Stimulated activated effector memory CD8-positive, alpha-beta T cell treated with anti-CD3 and anti-CD28 coated beads, Interleukin-12 subunit alpha, Interleukin-12 subunit beta, amount 100 ng/mL, for 72 hours (primary cell): ENCODE results near the gene ZBTB43.
"Not testable (repeated sequence)": the region's sequence is repeated elsewhere in the genome, so short reads cannot be mapped to it uniquely, and the experiment has no call there.

Experiments used
- ATAC-seq: fragments of 150-1000 bp; cut with Tn5 transposase; 2 replicates; pipeline ENCODE4 v1.10.0; 2021
- DNase-seq, 2 donors: peaks; one replicate each; pipeline ENCODE4 v3.0.0; 2021 to 2022; ENCODE audit warnings: low spot score in 2 of 2
- H3K27ac Mint-ChIP-seq: one replicate; pipeline ENCODE4 v1.8.0; 2022; ENCODE audit warnings: mild to moderate bottlenecking, mixed read lengths
- H3K36me3 Mint-ChIP-seq: one replicate; pipeline ENCODE4 v1.8.0; 2022; ENCODE audit warnings: mild to moderate bottlenecking, mixed read lengths
- H3K4me1 Mint-ChIP-seq: one replicate; pipeline ENCODE4 v1.8.0; 2022; ENCODE audit warnings: mixed read lengths
- H3K4me3 Mint-ChIP-seq: one replicate; pipeline ENCODE4 v1.8.0; 2022; ENCODE audit warnings: mild to moderate bottlenecking, mixed read lengths
- H3K9me3 Mint-ChIP-seq: one replicate; pipeline ENCODE4 v1.8.0; 2022; ENCODE audit warnings: mixed read lengths

Gene ZBTB43

DNA sequence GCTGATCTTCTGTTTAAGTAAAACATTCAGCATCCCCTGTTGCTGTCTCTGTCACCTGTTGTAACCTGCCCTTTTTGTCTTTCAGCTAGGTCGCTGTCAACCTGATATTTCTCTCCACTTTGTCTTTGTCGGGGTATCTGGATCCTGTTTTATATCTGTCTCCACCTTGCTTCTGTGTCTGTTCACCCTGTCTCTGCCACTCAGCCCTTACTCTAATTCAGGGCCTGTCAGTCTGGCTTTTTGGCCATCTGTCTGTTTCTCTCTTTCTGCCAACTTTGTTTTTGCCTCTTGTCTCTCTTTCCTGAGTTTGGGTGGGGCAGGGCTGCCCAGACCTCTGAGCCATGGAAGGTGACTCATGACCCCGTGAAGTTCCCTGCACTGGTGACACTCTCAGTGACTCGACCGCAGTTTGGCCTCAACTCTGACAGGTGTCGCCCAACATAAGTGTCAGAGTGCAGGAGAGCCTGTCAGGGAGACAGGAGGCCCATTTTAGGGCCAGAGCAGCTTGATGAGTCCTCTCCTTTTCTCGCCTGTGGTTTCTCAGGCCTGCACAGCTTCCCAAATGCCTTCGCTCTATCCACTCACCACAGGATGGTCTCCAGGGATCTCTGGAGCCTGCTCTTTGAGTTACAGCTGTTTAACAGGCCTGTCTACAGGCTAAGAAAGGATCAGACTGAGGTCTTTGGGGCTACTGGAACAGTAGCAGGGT is 868 bp downstream of the ZBTB43 start:
- peak; percentile 58 to 88 for DNase-seq
- peak overlapping the region; percentile 90 for H3K4me3 Mint-ChIP-seq
- H3K36me3 Mint-ChIP-seq = peaks cover 65% of the 10 kb centered on the region
- H3K4me1 Mint-ChIP-seq = peaks cover 33% of the 10 kb centered on the region
- peak; percentile 97 for ATAC-seq
- H3K27ac Mint-ChIP-seq = peak overlapping the region; percentile 98
- peaks cover 2% of the 10 kb centered on the region for H3K9me3 Mint-ChIP-seq

DNA sequence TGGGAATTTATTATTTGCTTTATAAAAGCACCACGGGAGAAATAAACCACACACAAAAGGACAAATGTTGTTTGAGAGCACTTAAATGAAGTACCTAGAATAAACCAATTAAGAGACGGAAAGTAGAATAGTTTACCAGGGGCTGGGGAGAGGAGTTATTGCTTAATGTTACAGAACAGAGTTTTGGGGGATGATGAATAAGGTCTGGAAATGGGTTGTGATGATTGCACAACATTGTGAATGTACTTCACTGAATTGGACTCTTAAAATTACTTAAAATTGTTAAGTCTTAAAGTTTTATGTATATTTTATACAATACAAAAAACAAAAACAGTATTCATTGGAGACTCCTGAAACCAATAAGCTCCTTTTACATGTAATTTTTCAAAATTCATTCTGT is 1.5 kb downstream of the ZBTB43 start:
- ATAC-seq = no peak
- H3K27ac Mint-ChIP-seq = peak overlapping the region; percentile 98
- H3K9me3 Mint-ChIP-seq = peaks cover 2% of the 10 kb centered on the region
- DNase-seq = peak in 1 of 2 donors; percentile 10
- peaks cover 33% of the 10 kb centered on the region for H3K4me1 Mint-ChIP-seq
- peak overlapping the region; percentile 90 for H3K4me3 Mint-ChIP-seq
- H3K36me3 Mint-ChIP-seq = peaks cover 71% of the 10 kb centered on the region

GRCh38 chr9:126809068-126809467 is 4.2 kb downstream of the ZBTB43 start:
- DNase-seq (no peak), ATAC-seq (no peak)
- no peak overlapping the region for H3K4me3 Mint-ChIP-seq
- H3K36me3 Mint-ChIP-seq = peaks cover 94% of the 10 kb centered on the region
- peaks cover 47% of the 10 kb centered on the region for H3K4me1 Mint-ChIP-seq
- H3K27ac Mint-ChIP-seq = no peak overlapping the region
- H3K9me3 Mint-ChIP-seq = peaks cover 2% of the 10 kb centered on the region

DNA sequence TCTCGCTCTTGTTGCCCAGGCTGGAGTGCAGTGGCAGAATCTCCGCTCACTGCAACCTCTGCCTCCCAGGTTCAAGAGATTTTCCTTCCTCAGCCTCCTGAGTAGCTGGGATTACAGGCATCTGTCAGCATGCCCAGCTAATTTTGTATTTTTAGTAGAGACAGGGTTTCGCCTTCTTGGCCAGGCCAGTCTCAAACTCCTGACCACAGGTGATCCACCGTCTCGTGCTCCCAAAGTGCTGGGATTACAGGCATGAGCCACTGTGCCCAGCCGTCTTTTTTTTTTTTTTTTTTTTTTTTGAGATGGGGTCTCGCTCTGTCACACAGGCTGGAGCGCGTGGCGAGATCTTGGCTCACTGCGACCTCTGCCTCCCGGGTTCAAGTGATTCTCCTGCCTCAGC is 5.4 kb downstream of the ZBTB43 start:
- not testable (repeated sequence) for ATAC-seq, H3K27ac Mint-ChIP-seq, H3K9me3 Mint-ChIP-seq, H3K4me3 Mint-ChIP-seq, DNase-seq
- peaks cover 98% of the 10 kb centered on the region for H3K36me3 Mint-ChIP-seq
- H3K4me1 Mint-ChIP-seq = peaks cover 37% of the 10 kb centered on the region

- no peak for ATAC-seq
- Mint-ChIP-seq H3K9me3 (peaks cover 9% of the 10 kb centered on the region), H3K4me3 (no peak overlapping the region), H3K4me1 (peaks cover 25% of the 10 kb centered on the region), H3K36me3 (peaks cover 100% of the 10 kb centered on the region), H3K27ac (no peak overlapping the region)
- DNase-seq = no peak
Observed at GRCh38 chr9:126813072-126813471, 8.2 kb downstream of the ZBTB43 start.

DNA sequence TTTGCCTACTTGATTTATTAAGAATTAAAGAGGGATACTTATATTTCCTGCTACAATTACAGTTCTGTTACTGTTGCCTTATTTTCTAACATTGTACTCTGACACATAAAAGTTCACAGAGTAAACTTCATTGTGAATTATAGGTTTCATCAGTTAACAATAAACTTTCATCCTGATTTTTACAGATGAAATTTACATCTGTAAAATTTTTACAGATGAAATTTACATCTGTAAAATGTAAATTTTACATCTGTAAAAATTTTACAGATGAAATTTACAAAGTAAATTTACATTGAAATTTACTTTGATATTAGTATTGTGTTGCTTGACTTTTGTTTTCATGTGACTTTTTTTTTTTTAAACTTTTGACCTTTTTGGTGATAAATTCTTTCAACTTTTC is 9.3 kb downstream of the ZBTB43 start:
- DNase-seq (no peak), ATAC-seq (no peak)
- Mint-ChIP-seq H3K36me3 (peaks cover 100% of the 10 kb centered on the region), H3K4me1 (peaks cover 26% of the 10 kb centered on the region), H3K9me3 (peaks cover 9% of the 10 kb centered on the region), H3K4me3 (no peak overlapping the region), H3K27ac (no peak overlapping the region)

DNA sequence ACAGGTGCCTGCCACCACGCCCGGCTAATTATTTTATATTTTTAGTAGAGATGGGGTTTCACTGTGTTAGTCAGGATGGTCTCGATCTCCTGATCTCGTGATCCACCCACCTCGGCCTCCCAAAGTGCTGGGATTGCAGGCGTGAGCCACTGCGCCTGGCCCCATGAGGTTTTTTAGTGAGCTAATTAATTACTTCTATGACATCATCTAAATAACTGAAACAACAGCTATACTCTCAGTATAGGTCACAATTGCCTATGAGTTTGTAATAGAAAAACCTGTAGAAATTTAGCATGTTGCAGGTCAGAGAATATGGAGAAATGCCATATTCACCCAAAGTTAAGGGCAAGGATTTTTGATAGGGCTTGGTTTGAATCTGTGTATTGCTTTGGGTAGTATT is 12.8 kb downstream of the ZBTB43 start:
- ATAC-seq, H3K9me3 Mint-ChIP-seq, DNase-seq, H3K27ac Mint-ChIP-seq, H3K4me3 Mint-ChIP-seq: not testable (repeated sequence)
- H3K36me3 Mint-ChIP-seq = peaks cover 93% of the 10 kb centered on the region
- peaks cover 35% of the 10 kb centered on the region for H3K4me1 Mint-ChIP-seq

GRCh38 chr9:126818482-126818881 is 13.6 kb downstream of the ZBTB43 start:
- no peak for DNase-seq
- Mint-ChIP-seq H3K9me3 (peaks cover 9% of the 10 kb centered on the region), H3K27ac (no peak overlapping the region), H3K36me3 (peaks cover 93% of the 10 kb centered on the region), H3K4me3 (no peak overlapping the region), H3K4me1 (peaks cover 31% of the 10 kb centered on the region)
- no peak for ATAC-seq

DNA sequence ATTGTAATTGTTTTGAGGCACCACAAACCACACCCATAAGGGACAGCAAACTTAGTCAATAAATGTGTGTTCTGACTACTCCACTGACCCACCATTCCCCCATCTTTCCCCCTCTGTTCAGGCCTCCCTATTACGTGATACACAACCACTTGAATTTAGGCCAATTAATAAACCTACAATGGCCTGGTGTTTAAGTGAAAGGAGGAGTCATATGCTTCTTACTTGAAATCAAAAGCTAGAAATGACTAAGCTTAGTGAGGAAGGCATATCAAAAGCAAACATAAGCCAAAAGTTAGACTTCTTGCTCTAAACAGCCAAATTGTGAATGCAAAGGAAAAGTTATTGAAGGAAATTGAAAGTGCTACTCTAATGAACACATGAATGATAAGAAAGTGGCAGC is 14.6 kb downstream of the ZBTB43 start:
- Mint-ChIP-seq H3K4me3 (no peak overlapping the region), H3K27ac (no peak overlapping the region), H3K36me3 (peaks cover 88% of the 10 kb centered on the region), H3K9me3 (peaks cover 9% of the 10 kb centered on the region), H3K4me1 (peaks cover 32% of the 10 kb centered on the region)
- DNase-seq = no peak
- ATAC-seq = peak; percentile 95

- DNase-seq = no peak
- H3K4me1 Mint-ChIP-seq = peaks cover 40% of the 10 kb centered on the region
- H3K36me3 Mint-ChIP-seq = peaks cover 85% of the 10 kb centered on the region
- ATAC-seq = no peak
- no peak overlapping the region for H3K27ac Mint-ChIP-seq
- H3K4me3 Mint-ChIP-seq = no peak overlapping the region
- H3K9me3 Mint-ChIP-seq = no peaks in the 10 kb centered on the region
Observed at GRCh38 chr9:126822278-126822677, 17.4 kb downstream of the ZBTB43 start.

GRCh38 chr9:126822873-126823272 is 18.0 kb downstream of the ZBTB43 start:
- DNase-seq (no peak), ATAC-seq (no peak)
- peaks cover 84% of the 10 kb centered on the region for H3K36me3 Mint-ChIP-seq
- no peak overlapping the region for H3K4me3 Mint-ChIP-seq
- H3K27ac Mint-ChIP-seq = no peak overlapping the region
- peaks cover 40% of the 10 kb centered on the region for H3K4me1 Mint-ChIP-seq
- H3K9me3 Mint-ChIP-seq = no peaks in the 10 kb centered on the region

DNA sequence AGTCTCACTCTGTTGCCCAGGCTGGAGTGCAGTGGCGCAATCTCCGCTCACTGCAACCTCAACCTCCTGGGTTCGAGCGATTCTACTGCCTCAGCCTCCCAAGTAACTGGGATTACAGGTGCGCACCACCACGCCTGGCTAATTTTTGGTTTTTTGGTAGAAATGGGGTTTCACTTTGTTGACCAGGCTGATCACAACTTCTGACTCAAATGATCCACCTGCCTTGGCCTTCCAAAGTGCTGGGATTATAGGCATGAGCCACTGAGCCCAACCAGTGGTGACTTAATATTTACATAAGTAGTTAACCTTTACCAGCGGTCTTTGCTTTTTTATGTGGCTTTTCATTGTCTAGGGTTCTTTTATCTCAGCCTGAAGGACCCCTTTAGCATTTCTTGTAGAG is 19.2 kb downstream of the ZBTB43 start:
- Mint-ChIP-seq H3K4me1 (peaks cover 41% of the 10 kb centered on the region), H3K36me3 (peaks cover 80% of the 10 kb centered on the region)
- not testable (repeated sequence) for H3K4me3 Mint-ChIP-seq

DNA sequence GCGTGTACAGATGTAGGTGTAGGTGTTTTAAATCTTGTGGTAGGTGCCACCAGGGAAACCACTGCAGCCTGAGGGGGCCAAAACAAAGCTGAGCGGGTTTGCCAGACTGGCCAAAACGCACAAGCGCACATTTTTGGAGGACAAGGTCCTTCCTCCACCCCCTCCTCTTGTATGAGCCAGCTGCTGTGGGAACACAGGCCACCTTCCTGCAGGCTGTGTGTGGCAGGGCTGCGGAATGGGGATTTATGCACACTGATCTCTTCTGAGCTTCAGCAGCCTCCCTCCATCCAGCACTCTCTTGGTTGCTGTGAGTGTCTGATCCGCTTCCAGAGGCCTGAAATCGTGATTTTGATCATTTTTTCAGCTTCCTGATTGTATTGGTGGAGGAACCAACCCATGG is 22.4 kb downstream of the ZBTB43 start:
- ATAC-seq (no peak), DNase-seq (no peak)
- H3K36me3 Mint-ChIP-seq = peaks cover 86% of the 10 kb centered on the region
- no peaks in the 10 kb centered on the region for H3K9me3 Mint-ChIP-seq
- peaks cover 34% of the 10 kb centered on the region for H3K4me1 Mint-ChIP-seq
- no peak overlapping the region for H3K27ac Mint-ChIP-seq
- no peak overlapping the region for H3K4me3 Mint-ChIP-seq

More for the DNA sequence above, 19.2 kb downstream of the ZBTB43 start:
- H3K27ac Mint-ChIP-seq, DNase-seq, ATAC-seq, H3K9me3 Mint-ChIP-seq: not testable (repeated sequence)

DNA sequence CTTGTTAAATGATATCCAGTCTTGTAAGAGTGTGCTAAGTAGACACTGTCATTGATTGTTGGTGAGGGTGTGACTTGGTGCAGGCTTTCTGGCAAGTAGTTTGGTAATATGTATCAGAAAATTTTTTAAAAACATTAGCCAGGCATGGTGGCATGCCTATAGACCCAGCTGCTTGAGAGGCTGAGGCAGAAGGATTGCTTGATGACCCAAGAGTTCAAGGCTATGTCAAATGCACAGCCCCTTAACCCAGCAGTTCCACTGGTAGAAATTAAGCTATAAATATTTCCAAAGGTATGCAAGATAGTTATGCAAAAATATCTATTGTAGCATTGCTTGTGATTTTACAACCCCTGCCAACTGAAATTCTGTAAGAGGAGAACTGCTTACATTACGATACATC is 24.2 kb downstream of the ZBTB43 start:
- peaks cover 87% of the 10 kb centered on the region for H3K36me3 Mint-ChIP-seq
- DNase-seq (no peak), ATAC-seq (no peak)
- peaks cover 33% of the 10 kb centered on the region for H3K4me1 Mint-ChIP-seq
- H3K27ac Mint-ChIP-seq = no peak overlapping the region
- H3K4me3 Mint-ChIP-seq = no peak overlapping the region
- H3K9me3 Mint-ChIP-seq = no peaks in the 10 kb centered on the region

DNA sequence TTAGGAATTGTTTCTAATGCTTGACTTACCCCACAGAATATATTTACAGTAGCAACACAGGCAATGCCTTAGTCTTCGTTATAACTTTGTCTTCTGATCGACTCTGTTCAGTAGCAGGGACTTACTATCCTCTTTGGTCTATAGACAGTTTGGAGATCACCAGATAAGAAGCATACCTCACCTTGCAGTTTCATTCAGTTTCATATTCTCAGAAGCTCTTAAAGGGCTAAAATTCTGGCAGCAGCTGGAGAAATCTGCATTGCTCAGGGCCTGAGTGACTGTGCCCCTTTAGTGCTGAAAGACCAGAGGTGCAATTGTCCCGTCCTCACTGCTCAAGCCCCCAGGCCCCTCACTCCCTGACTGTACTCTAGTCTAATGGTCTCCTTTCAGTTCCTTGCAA is 26.0 kb downstream of the ZBTB43 start:
- DNase-seq = no peak
- H3K27ac Mint-ChIP-seq = no peak overlapping the region
- ATAC-seq = no peak
- no peaks in the 10 kb centered on the region for H3K9me3 Mint-ChIP-seq
- peaks cover 37% of the 10 kb centered on the region for H3K4me1 Mint-ChIP-seq
- H3K36me3 Mint-ChIP-seq = peaks cover 92% of the 10 kb centered on the region
- no peak overlapping the region for H3K4me3 Mint-ChIP-seq

DNA sequence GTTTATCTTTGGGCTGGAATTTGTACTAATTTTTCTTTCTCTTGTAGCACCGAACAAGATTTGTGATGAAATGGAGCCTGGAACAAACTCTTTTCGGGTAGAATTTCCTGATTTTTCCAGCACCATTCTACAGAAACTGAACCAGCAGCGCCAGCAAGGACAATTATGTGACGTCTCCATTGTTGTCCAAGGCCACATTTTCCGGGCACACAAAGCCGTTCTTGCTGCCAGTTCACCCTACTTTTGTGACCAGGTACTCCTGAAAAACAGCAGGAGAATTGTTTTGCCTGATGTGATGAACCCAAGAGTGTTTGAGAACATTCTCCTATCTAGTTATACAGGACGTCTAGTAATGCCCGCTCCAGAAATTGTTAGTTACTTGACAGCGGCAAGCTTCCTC is 27.6 kb downstream of the ZBTB43 start:
- no peak for ATAC-seq
- Mint-ChIP-seq H3K4me3 (no peak overlapping the region), H3K27ac (no peak overlapping the region)

More for the DNA sequence above, 27.6 kb downstream of the ZBTB43 start:
- Mint-ChIP-seq H3K4me1 (peaks cover 33% of the 10 kb centered on the region), H3K9me3 (no peaks in the 10 kb centered on the region), H3K36me3 (peaks cover 92% of the 10 kb centered on the region)
- DNase-seq = no peak
